ENCODE data around the gene CERKL.

- TF ChIP-seq CTCF (IDR thresholded peaks at IDR 0.05) (no peak), POLR2A (IDR thresholded peaks at IDR 0.05) (no peak)
Measured at GRCh38 chr2:181605889-181606837, 50.7 kb downstream of the CERKL start.
